Prostate gland (tissue), 2 donors: Measurements from ENCODE around the gene ATOSA.

Experiments used
- POLR2AphosphoS5 ChIP-seq: sonication (generic); formaldehyde crosslinking; IDR thresholded peaks from one replicate; pipeline ENCODE4 v1.6.1; 2017; ENCODE audit warnings: antibody characterized with exemption
- TF ChIP-seq, protein P1 (sequence below), 4 experiments: fragments of 200-600 bp in 2 of 4; fragments of 450-650 bp in 2 of 4; sonication (generic) in 2 of 4; IDR thresholded peaks; 1 replicate in 3 of 4; 2 replicates in 1 of 4; pipeline ENCODE4 v1.5.1; 2016 to 2019; ENCODE audit warnings: antibody characterized with exemption in 4 of 4, mild to moderate bottlenecking in 2 of 4, moderate library complexity in 2 of 4

DNA sequence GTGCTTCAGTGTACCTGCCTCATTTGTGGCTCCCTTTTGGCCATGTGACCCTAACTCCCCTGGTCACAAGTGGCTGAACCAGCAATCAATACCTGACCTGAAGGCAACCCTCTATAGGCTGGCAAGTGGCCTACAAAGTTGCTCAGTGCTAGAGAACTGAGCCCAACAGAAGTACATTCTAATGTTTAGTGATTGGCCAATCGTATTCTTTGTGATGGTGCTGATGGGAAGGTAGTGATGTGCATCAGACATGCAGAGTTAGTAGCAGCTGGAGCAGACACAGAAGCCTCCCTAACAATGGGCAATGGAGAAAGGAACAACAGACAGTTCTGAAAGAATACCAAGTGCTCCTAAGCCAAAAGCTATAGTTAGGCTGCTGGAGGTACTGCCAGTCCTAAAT, 10.4 kb upstream of the ATOSA start:
- TF ChIP-seq, protein P1, sequence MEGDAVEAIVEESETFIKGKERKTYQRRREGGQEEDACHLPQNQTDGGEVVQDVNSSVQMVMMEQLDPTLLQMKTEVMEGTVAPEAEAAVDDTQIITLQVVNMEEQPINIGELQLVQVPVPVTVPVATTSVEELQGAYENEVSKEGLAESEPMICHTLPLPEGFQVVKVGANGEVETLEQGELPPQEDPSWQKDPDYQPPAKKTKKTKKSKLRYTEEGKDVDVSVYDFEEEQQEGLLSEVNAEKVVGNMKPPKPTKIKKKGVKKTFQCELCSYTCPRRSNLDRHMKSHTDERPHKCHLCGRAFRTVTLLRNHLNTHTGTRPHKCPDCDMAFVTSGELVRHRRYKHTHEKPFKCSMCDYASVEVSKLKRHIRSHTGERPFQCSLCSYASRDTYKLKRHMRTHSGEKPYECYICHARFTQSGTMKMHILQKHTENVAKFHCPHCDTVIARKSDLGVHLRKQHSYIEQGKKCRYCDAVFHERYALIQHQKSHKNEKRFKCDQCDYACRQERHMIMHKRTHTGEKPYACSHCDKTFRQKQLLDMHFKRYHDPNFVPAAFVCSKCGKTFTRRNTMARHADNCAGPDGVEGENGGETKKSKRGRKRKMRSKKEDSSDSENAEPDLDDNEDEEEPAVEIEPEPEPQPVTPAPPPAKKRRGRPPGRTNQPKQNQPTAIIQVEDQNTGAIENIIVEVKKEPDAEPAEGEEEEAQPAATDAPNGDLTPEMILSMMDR (IDR thresholded peaks at IDR 0.05): no peak
- no peak for TF ChIP-seq POLR2AphosphoS5
